ENCODE data around the gene RAB28. TPM values are rescaled to one million over a fixed set of nuclear protein-coding genes. Genes with fewer than 3 reads are reported as not detected.

Gene RAB28
- total RNA-seq, 1 experiment from 2014 or later: 12.1 TPM

GRCh38 chr4:13367691-13368090 is 116.4 kb downstream of the RAB28 start:
- Histone ChIP-seq H3K27me3 (ENCODE audit: insufficient read depth, low read length) (no peaks in the 10 kb centered on the region), H3K36me3 (ENCODE audit: control insufficient read depth in 1 of 2, insufficient read depth in 2 of 2, low read length in 2 of 2) (no peaks in the 10 kb centered on the region), H3K4me2 (ENCODE audit: low read length) (no peak overlapping the region), H3K79me2 (ENCODE audit: insufficient read depth, low read length) (no peaks in the 10 kb centered on the region), H3K9ac (ENCODE audit: low read length) (no peak overlapping the region), H3K4me3 (replicated peaks in 1 of 2; ENCODE audit: low read depth in 1 of 2, low read length in 2 of 2) (no peak overlapping the region), H3K4me1 (ENCODE audit: control insufficient read depth in 1 of 2, insufficient read depth in 2 of 2, low read length in 2 of 2) (no peaks in the 10 kb centered on the region), H3K9me2 (ENCODE audit: insufficient read depth) (no peaks in the 10 kb centered on the region), H4K20me1 (ENCODE audit: insufficient read depth) (no peaks in the 10 kb centered on the region), H3K9me3 (ENCODE audit: control insufficient read depth in 1 of 2, insufficient read depth in 1 of 2, low read depth in 1 of 2, low read length in 2 of 2) (no peaks in the 10 kb centered on the region), H3K27ac (ENCODE audit: low read depth, low read length) (no peak overlapping the region), H2AFZ (ENCODE audit: low read depth, low read length, poor library complexity, severe bottlenecking) (no peak overlapping the region)
- ChIA-PET POLR2A (no interaction called here), CTCF (no interaction called here), RAD21 (ENCODE audit: low non-redundant PET in 1 of 2, low total read pairs in 2 of 2, uncharacterized antibody in 2 of 2, unreplicated experiment in 2 of 2) (no interaction called here)
- intact Hi-C loops (cut with micrococcal nuclease): no loop called here
- TF ChIP-seq ATF3 (IDR thresholded peaks at IDR 0.05): no peak
- no peak for TF ChIP-seq RAD21 (IDR thresholded peaks at IDR 0.05; ENCODE audit: low read depth)
- no peak for TF ChIP-seq ELF1 (IDR thresholded peaks at IDR 0.05; ENCODE audit: borderline replicate concordance, low read depth)
- no peak for TF ChIP-seq ZNF274 (IDR thresholded peaks at IDR 0.05; ENCODE audit: low read depth, low read length)
- TF ChIP-seq ZBTB33 (IDR thresholded peaks at IDR 0.05; ENCODE audit: extremely low read depth, insufficient replicate concordance, low read length): no peak
- no peak for TF ChIP-seq JUND (IDR thresholded peaks at IDR 0.05)
- TF ChIP-seq EZH2 (IDR thresholded peaks at IDR 0.05): no peak
- TF ChIP-seq ZFX (IDR thresholded peaks at IDR 0.05): no peak
- ATAC-seq (no peak), DNase-seq (ENCODE audit: low read depth, low spot score) (no peak)
- BruUV-seq (replicated peaks): no TSS peak

- ChIA-PET CTCF (no interaction called here), RAD21 (ENCODE audit: low non-redundant PET in 1 of 2, low total read pairs in 2 of 2, uncharacterized antibody in 2 of 2, unreplicated experiment in 2 of 2) (no interaction called here), POLR2A (no interaction called here)
- H3K4me1 ChIP-seq (ENCODE audit: control insufficient read depth in 1 of 2, insufficient read depth in 2 of 2, low read length in 2 of 2): no peaks in the 10 kb centered on the region
- H3K9me2 ChIP-seq (ENCODE audit: insufficient read depth): no peaks in the 10 kb centered on the region
- no peaks in the 10 kb centered on the region for H4K20me1 ChIP-seq (ENCODE audit: insufficient read depth)
- no peak overlapping the region for H3K4me3 ChIP-seq (replicated peaks in 1 of 2; ENCODE audit: low read depth in 1 of 2, low read length in 2 of 2)
- H3K27me3 ChIP-seq (ENCODE audit: insufficient read depth, low read length): no peaks in the 10 kb centered on the region
- BruUV-seq (replicated peaks): no TSS peak
- TF ChIP-seq CBX3 (IDR thresholded peaks at IDR 0.05; ENCODE audit: low read depth): no peak
- no peak for TF ChIP-seq ELF1 (IDR thresholded peaks at IDR 0.05; ENCODE audit: borderline replicate concordance, low read depth)
- TF ChIP-seq POLR2A (IDR thresholded peaks at IDR 0.05; ENCODE audit: borderline replicate concordance, extremely low read depth, insufficient read depth, insufficient read length): no peak
- no peak for TF ChIP-seq TCF7L2 (IDR thresholded peaks at IDR 0.05; ENCODE audit: borderline replicate concordance, extremely low read depth, insufficient read depth, insufficient read length)
- no peak overlapping the region for H3K27ac ChIP-seq (ENCODE audit: low read depth, low read length)
- intact Hi-C loops (cut with micrococcal nuclease): no loop called here
- H3K36me3 ChIP-seq (ENCODE audit: control insufficient read depth in 1 of 2, insufficient read depth in 2 of 2, low read length in 2 of 2): no peaks in the 10 kb centered on the region
- DNase-seq (ENCODE audit: low read depth, low spot score) (no peak), ATAC-seq (no peak)
- H3K9ac ChIP-seq (ENCODE audit: low read length): no peak overlapping the region
- H2AFZ ChIP-seq (ENCODE audit: low read depth, low read length, poor library complexity, severe bottlenecking): no peak overlapping the region
- H3K79me2 ChIP-seq (ENCODE audit: insufficient read depth, low read length): no peaks in the 10 kb centered on the region
- H3K4me2 ChIP-seq (ENCODE audit: low read length): no peak overlapping the region
- no peaks in the 10 kb centered on the region for H3K9me3 ChIP-seq (ENCODE audit: control insufficient read depth in 1 of 2, insufficient read depth in 1 of 2, low read depth in 1 of 2, low read length in 2 of 2)
These were observed 116.9 kb downstream of the RAB28 start for GRCh38 chr4:13367244-13367643.

Data from HCT116 (cell line).